WTC11 (cell line): ENCODE measurements around the gene RHOA. TPM values are rescaled to one million over a fixed set of nuclear protein-coding genes. Genes with fewer than 3 reads are reported as not detected.

ENCODE experiments used
- ATAC-seq: fragments of 200-7000 bp; cut with Tn5 transposase; 2 replicates; pipeline ENCODE4 v1.10.0; 2021; ENCODE audit warnings: mild to moderate bottlenecking, moderate library complexity
- CTCF ChIA-PET: fragments of 300-600 bp; sonication (Branson Sonifier 250); formaldehyde crosslinking; loops from one replicate; lab custom pipeline; 2021; ENCODE audit warnings: antibody characterized with exemption; lab: Charles Lee
- POLR2A ChIA-PET: fragments of 350-600 bp; sonication (Branson Sonifier 250); formaldehyde crosslinking; loops from one replicate; lab custom pipeline; 2021; ENCODE audit warnings: antibody characterized with exemption; lab: Charles Lee
- DNase-seq: peaks from one replicate; pipeline ENCODE4 v3.0.0; 2021; ENCODE audit warnings: low spot score
- H3K27ac Mint-ChIP-seq: 2 replicates; pipeline ENCODE4 v1.8.0; 2021; ENCODE audit warnings: mixed read lengths
- H3K27me3 Mint-ChIP-seq: 2 replicates; pipeline ENCODE4 v1.8.0; 2021; ENCODE audit warnings: low read depth, mild to moderate bottlenecking, moderate library complexity, mixed read lengths
- H3K36me3 Mint-ChIP-seq: 2 replicates; pipeline ENCODE4 v1.8.0; 2021; ENCODE audit warnings: mixed read lengths
- H3K4me1 Mint-ChIP-seq: 2 replicates; pipeline ENCODE4 v1.8.0; 2022; ENCODE audit warnings: mixed read lengths
- H3K4me3 Mint-ChIP-seq: 2 replicates; pipeline ENCODE4 v1.8.0; 2021; ENCODE audit warnings: mild to moderate bottlenecking, moderate library complexity, mixed read lengths
- H3K9me3 Mint-ChIP-seq: 2 replicates; pipeline ENCODE4 v1.8.0; 2021; ENCODE audit warnings: mixed read lengths
- AR ChIP-seq: fragments of 250-450 bp; sonication (Bioruptor Pico); IDR thresholded peaks from 2 replicates; pipeline ENCODE4 v1.9.0; 2021; ENCODE audit warnings: mild to moderate bottlenecking
- ATF1 ChIP-seq: sonication (generic); formaldehyde crosslinking; IDR thresholded peaks from 2 replicates; pipeline ENCODE4 v1.8.1; 2023; ENCODE audit warnings: mild to moderate bottlenecking, moderate library complexity, missing genetic modification reagents
- CREM ChIP-seq: sonication (generic); formaldehyde crosslinking; IDR thresholded peaks from 2 replicates; pipeline ENCODE4 v1.8.1; 2022; ENCODE audit warnings: mild to moderate bottlenecking, missing genetic modification reagents, moderate library complexity
- E2F5 ChIP-seq: sonication (generic); formaldehyde crosslinking; IDR thresholded peaks from 2 replicates; pipeline ENCODE4 v1.8.1; 2022; ENCODE audit warnings: mild to moderate bottlenecking, moderate library complexity, missing genetic modification reagents
- ESRRA ChIP-seq: sonication (generic); formaldehyde crosslinking; IDR thresholded peaks from 2 replicates; pipeline ENCODE4 v1.8.1; 2022; ENCODE audit warnings: mild to moderate bottlenecking, missing genetic modification reagents, borderline replicate concordance
- NFYB ChIP-seq: sonication (generic); formaldehyde crosslinking; conservative IDR thresholded peaks from 2 replicates; pipeline ENCODE4 v1.8.0; 2022; ENCODE audit warnings: low read depth, missing genetic modification reagents
- NR1H2 ChIP-seq: sonication (generic); formaldehyde crosslinking; IDR thresholded peaks from 2 replicates; pipeline ENCODE4 v1.9.0; 2021; ENCODE audit warnings: mild to moderate bottlenecking, moderate library complexity, missing genetic modification reagents
- NR3C1 ChIP-seq: sonication (generic); formaldehyde crosslinking; conservative IDR thresholded peaks from 2 replicates; pipeline ENCODE4 v1.8.1; 2023; ENCODE audit warnings: low read depth, mild to moderate bottlenecking, missing genetic modification reagents
- TEAD1 ChIP-seq: sonication (generic); formaldehyde crosslinking; IDR thresholded peaks from 2 replicates; pipeline ENCODE4 v1.8.0; 2022; ENCODE audit warnings: mild to moderate bottlenecking, missing genetic modification reagents
- ZBTB21 ChIP-seq: sonication (generic); formaldehyde crosslinking; IDR thresholded peaks from 2 replicates; pipeline ENCODE4 v1.8.1; 2023; ENCODE audit warnings: mild to moderate bottlenecking, missing genetic modification reagents, borderline replicate concordance
- ZNF425 ChIP-seq: fragments of 250-450 bp; sonication (Bioruptor Pico); conservative IDR thresholded peaks from 2 replicates; pipeline ENCODE4 v1.9.0; 2021; ENCODE audit warnings: mild to moderate bottlenecking
- ZSCAN18 ChIP-seq: fragments of 250-450 bp; sonication (Bioruptor Pico); IDR thresholded peaks from 2 replicates; pipeline ENCODE4 v2.1.2; 2022; ENCODE audit warnings: mild to moderate bottlenecking, moderate library complexity
- total RNA-seq: library from RNA; stranded (reverse); gene quantifications from 3 replicates; pipeline ENCODE4 v1.2.3, GENCODE V29; 2021
- TF ChIP-seq, protein P1 (sequence below): sonication (generic); formaldehyde crosslinking; conservative IDR thresholded peaks from 2 replicates; pipeline ENCODE4 v1.8.1; 2023; ENCODE audit warnings: mild to moderate bottlenecking, low read depth, missing genetic modification reagents, moderate library complexity
- TF ChIP-seq, protein P2 (sequence below): sonication (generic); formaldehyde crosslinking; IDR thresholded peaks from 2 replicates; pipeline ENCODE4 v1.8.0; 2023; ENCODE audit warnings: mild to moderate bottlenecking, missing genetic modification reagents
- TF ChIP-seq, protein P3 (sequence below): sonication (generic); formaldehyde crosslinking; IDR thresholded peaks from 2 replicates; pipeline ENCODE4 v1.8.1; 2022; ENCODE audit warnings: mild to moderate bottlenecking, missing genetic modification reagents, moderate library complexity, borderline replicate concordance
- TF ChIP-seq, protein P4 (sequence below): sonication (generic); formaldehyde crosslinking; IDR thresholded peaks from 2 replicates; pipeline ENCODE4 v1.8.1; 2023; ENCODE audit warnings: mild to moderate bottlenecking, moderate library complexity, missing genetic modification reagents

Gene RHOA
- total RNA-seq, 1 experiment from 2014 or later, result 367 TPM

DNA sequence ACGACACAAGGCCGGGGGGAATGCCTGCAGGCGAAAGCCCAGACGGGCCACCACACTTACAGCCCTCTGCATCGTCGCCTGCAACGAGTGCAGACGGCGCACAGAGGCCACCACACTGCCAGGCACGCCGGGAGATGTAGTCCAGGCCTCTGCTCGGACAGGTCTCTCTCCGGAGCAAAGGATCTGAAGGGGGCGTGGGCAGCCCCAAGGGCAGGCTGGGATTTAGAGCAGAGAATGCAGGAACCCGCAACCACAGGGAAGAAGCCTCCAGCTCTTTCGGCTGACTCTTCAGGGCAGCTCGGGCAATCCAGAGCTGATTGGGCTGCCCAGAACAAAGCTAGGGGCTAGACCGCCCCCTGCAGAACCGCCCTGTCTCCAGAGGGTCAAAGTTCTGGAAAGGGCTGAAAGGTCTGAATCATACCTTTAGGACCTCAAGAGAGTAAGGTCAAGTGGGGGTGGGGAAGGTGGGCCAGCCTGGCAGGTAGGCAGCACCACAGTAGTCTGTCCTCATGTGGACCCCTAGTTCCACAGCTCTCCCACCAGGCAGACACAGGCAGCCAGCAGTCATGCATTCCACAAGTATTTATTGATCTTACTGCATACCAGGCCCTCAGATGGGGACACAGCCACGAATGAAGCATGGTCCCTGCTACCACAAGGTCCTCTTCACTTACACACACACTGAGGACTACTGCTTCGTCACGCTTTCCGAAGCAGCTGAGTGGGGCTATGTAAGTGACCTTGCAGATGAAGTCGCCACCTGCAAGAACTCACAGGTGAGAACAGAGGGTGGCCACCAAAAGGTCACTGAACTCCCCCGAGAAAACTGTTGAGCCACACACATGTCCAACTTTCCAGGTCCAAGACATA lies 10.8 kb upstream of the RHOA start, which contains the start of gene AMT (continued):
- TF ChIP-seq, protein P1, sequence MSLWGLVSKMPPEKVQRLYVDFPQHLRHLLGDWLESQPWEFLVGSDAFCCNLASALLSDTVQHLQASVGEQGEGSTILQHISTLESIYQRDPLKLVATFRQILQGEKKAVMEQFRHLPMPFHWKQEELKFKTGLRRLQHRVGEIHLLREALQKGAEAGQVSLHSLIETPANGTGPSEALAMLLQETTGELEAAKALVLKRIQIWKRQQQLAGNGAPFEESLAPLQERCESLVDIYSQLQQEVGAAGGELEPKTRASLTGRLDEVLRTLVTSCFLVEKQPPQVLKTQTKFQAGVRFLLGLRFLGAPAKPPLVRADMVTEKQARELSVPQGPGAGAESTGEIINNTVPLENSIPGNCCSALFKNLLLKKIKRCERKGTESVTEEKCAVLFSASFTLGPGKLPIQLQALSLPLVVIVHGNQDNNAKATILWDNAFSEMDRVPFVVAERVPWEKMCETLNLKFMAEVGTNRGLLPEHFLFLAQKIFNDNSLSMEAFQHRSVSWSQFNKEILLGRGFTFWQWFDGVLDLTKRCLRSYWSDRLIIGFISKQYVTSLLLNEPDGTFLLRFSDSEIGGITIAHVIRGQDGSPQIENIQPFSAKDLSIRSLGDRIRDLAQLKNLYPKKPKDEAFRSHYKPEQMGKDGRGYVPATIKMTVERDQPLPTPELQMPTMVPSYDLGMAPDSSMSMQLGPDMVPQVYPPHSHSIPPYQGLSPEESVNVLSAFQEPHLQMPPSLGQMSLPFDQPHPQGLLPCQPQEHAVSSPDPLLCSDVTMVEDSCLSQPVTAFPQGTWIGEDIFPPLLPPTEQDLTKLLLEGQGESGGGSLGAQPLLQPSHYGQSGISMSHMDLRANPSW, result no peak
- TF ChIP-seq TEAD1 (CRISPR knock-in tag), result no peak
- TF ChIP-seq, protein P2, sequence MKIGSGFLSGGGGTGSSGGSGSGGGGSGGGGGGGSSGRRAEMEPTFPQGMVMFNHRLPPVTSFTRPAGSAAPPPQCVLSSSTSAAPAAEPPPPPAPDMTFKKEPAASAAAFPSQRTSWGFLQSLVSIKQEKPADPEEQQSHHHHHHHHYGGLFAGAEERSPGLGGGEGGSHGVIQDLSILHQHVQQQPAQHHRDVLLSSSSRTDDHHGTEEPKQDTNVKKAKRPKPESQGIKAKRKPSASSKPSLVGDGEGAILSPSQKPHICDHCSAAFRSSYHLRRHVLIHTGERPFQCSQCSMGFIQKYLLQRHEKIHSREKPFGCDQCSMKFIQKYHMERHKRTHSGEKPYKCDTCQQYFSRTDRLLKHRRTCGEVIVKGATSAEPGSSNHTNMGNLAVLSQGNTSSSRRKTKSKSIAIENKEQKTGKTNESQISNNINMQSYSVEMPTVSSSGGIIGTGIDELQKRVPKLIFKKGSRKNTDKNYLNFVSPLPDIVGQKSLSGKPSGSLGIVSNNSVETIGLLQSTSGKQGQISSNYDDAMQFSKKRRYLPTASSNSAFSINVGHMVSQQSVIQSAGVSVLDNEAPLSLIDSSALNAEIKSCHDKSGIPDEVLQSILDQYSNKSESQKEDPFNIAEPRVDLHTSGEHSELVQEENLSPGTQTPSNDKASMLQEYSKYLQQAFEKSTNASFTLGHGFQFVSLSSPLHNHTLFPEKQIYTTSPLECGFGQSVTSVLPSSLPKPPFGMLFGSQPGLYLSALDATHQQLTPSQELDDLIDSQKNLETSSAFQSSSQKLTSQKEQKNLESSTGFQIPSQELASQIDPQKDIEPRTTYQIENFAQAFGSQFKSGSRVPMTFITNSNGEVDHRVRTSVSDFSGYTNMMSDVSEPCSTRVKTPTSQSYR (CRISPR knock-in tag), result peak; percentile 37; the same call in 1 of the 2 replicates
- no peak; the same call in 1 of the 2 replicates for TF ChIP-seq ESRRA (CRISPR knock-in tag)
- TF ChIP-seq NR1H2 (CRISPR knock-in tag), result no peak
- TF ChIP-seq NR3C1 (CRISPR knock-in tag), result no peak
- no peak for TF ChIP-seq ZSCAN18
- no peak; the same call in 1 of the 2 replicates for TF ChIP-seq AR
- peak; percentile 82; the same call in 1 of the 2 replicates for TF ChIP-seq CREM
- TF ChIP-seq ZBTB21 (CRISPR knock-in tag), result peak; percentile 36; the same call in 1 of the 2 replicates

DNA sequence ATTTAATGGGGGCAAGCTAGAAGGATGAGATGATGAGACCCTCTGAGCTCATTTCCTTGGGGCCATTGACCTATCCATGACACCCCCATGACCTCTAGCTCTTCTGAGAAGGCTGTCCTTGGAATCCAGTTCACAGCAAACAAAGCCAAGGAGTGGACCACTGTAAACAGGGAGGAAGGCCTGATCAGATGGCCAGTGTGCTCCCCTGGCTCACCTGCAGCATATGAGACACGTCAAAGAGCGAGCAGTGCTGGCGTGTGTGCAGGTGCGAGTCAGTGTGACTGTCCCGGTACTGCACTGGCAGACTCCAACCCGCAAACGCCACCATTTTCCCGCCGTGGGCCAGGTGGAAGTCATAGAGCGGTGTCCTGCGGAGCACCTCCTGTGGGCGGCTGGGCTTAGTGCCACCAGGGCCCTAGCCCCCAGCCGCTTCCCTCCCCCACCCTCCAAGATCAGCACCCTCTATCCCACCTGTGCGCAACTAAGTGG lies 10.2 kb upstream of the RHOA start:
- Mint-ChIP-seq H3K9me3 (no peaks in the 10 kb centered on the region), H3K27me3 (no peaks in the 10 kb centered on the region), H3K27ac (peak overlapping the region; percentile 94), H3K4me3 (peak overlapping the region; percentile 96), H3K4me1 (peaks cover 26% of the 10 kb centered on the region), H3K36me3 (peaks cover 7% of the 10 kb centered on the region; the same call in 1 of the 2 replicates)
- no peak for DNase-seq
- POLR2A ChIA-PET, result interaction anchor here (0.7 kb wide), 2 partner anchors 9 to 47 kb away, joined by 3 read pairs; no protein-coding TSS in a partner anchor
- CTCF ChIA-PET, result interaction anchor here (0.9 to 2.0 kb wide), 8 partner anchors 10 to 328 kb away, joined by 3 to 7 read pairs (median 4); partner anchors contain the start of genes KLHDC8B, QRICH1, RHOA and TCTA
- peak; percentile 13 for ATAC-seq
- TF ChIP-seq, protein P3, sequence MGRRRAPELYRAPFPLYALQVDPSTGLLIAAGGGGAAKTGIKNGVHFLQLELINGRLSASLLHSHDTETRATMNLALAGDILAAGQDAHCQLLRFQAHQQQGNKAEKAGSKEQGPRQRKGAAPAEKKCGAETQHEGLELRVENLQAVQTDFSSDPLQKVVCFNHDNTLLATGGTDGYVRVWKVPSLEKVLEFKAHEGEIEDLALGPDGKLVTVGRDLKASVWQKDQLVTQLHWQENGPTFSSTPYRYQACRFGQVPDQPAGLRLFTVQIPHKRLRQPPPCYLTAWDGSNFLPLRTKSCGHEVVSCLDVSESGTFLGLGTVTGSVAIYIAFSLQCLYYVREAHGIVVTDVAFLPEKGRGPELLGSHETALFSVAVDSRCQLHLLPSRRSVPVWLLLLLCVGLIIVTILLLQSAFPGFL (CRISPR knock-in tag), result no peak
- no peak for TF ChIP-seq ATF1 (CRISPR knock-in tag)
- no peak for TF ChIP-seq ZNF425 (CRISPR knock-in tag)
- no peak for TF ChIP-seq E2F5 (CRISPR knock-in tag)
- TF ChIP-seq, protein P4, sequence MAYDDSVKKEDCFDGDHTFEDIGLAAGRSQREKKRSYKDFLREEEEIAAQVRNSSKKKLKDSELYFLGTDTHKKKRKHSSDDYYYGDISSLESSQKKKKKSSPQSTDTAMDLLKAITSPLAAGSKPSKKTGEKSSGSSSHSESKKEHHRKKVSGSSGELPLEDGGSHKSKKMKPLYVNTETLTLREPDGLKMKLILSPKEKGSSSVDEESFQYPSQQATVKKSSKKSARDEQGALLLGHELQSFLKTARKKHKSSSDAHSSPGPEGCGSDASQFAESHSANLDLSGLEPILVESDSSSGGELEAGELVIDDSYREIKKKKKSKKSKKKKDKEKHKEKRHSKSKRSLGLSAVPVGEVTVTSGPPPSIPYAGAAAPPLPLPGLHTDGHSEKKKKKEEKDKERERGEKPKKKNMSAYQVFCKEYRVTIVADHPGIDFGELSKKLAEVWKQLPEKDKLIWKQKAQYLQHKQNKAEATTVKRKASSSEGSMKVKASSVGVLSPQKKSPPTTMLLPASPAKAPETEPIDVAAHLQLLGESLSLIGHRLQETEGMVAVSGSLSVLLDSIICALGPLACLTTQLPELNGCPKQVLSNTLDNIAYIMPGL, result 0 out of 2 replicates have a peak, but pooled peaks have one; percentile 46
- no peak for TF ChIP-seq NR3C1 (CRISPR knock-in tag)
- TF ChIP-seq NFYB (CRISPR knock-in tag), result 0 out of 2 replicates have a peak, but pooled peaks have one; percentile 8
